ENCODE data around the gene GLDC. TPM values are rescaled to one million over a fixed set of nuclear protein-coding genes. Genes with fewer than 3 reads are reported as not detected.

GLDC gene
- total RNA-seq, 2 donors from 2014 or later = 0.21 to 1.1 TPM

DNA sequence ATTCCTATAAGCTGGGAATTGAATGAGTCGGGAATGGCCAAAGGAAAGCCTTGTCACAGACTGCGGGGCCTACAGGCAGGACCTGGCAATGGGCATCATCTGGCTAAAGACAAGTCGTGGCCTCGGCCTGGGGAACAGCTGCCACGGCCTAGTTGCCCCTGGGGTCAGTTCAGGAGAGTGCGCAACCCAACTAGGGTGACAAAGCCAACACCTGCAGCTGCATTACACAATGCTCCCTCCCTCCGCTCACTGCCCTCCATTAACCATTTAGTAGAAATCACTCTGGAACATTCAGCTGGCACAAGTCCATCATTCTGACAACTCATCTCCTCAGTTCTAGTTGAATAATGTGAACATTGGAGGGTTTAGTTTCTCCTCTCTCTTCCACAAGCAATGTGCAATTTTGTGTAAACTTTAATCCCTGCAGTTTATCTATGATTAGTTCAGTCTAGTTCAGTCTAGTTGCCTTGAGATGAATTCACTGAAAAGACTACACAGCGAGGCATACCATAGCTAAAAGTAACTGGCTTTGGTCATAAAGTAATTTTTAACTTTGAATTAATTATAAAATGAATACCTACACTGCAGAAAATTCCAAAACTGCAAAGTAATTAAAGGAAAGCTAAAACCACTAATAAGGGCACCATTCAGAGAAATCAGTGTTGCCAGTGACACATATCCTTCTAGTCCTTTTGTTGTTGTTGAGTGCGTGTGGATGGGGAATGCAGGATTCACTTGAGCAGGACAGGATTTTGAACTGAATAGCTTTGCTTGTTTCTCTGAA, 5.1 kb downstream of the GLDC start:
- peaks cover 18% of the 10 kb centered on the region for H3K27me3 ChIP-seq
- no peak overlapping the region for H3K27ac ChIP-seq
- no peak overlapping the region for H3K4me3 ChIP-seq
- intact Hi-C loops (cut with DNase I) = no loop called here
- no peaks in the 10 kb centered on the region for H3K36me3 ChIP-seq
- H3K9me3 ChIP-seq = no peaks in the 10 kb centered on the region
- peaks cover 3% of the 10 kb centered on the region for H3K4me1 ChIP-seq
- DNase-seq = no peak
- no peak overlapping the region for H3K9ac ChIP-seq (ENCODE audit: low read depth in 2 of 2, low read length in 2 of 2)
- TF ChIP-seq CTCF (IDR thresholded peaks at IDR 0.05) = no peak

DNA sequence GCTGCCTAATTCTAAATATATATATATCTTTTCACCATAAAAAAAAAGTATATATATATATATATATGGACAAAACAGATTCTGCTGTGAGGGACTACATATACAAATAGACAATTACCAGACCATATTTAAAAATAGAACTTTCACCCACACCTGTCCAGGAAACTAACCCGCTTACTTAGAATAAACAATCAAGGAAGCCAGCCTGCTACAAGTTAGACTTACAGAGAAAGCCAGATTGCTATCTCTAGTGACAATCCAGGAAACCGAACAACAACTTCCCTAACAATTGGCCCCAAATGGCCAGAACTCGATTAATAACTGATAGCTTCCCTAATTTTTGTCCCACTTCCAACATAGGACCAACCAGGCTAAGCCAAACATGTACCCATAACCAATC, 5.9 kb downstream of the GLDC start:
- H3K9ac ChIP-seq (ENCODE audit: low read depth in 2 of 2, low read length in 2 of 2) = no peak overlapping the region
- no peak overlapping the region for H3K27ac ChIP-seq
- no peak for TF ChIP-seq CTCF (IDR thresholded peaks at IDR 0.05)
- DNase-seq = no peak
- no peak overlapping the region for H3K4me3 ChIP-seq
- H3K36me3 ChIP-seq = no peaks in the 10 kb centered on the region
- peaks cover 11% of the 10 kb centered on the region for H3K27me3 ChIP-seq
- intact Hi-C loops (cut with DNase I) = no loop called here
- no peaks in the 10 kb centered on the region for H3K4me1 ChIP-seq
- no peaks in the 10 kb centered on the region for H3K9me3 ChIP-seq

- no peak overlapping the region for H3K27ac ChIP-seq
- no peak for TF ChIP-seq CTCF (IDR thresholded peaks at IDR 0.05)
- no peak overlapping the region for H3K4me3 ChIP-seq
- H3K9ac ChIP-seq (ENCODE audit: low read depth in 2 of 2, low read length in 2 of 2) = no peak overlapping the region
- no peaks in the 10 kb centered on the region for H3K9me3 ChIP-seq
- no peak for DNase-seq
- H3K36me3 ChIP-seq = no peaks in the 10 kb centered on the region
- intact Hi-C loops (cut with DNase I) = no loop called here
- no peaks in the 10 kb centered on the region for H3K27me3 ChIP-seq
- no peaks in the 10 kb centered on the region for H3K4me1 ChIP-seq
Observed at GRCh38 chr9:6634444-6634843, 11.1 kb downstream of the GLDC start.

DNA sequence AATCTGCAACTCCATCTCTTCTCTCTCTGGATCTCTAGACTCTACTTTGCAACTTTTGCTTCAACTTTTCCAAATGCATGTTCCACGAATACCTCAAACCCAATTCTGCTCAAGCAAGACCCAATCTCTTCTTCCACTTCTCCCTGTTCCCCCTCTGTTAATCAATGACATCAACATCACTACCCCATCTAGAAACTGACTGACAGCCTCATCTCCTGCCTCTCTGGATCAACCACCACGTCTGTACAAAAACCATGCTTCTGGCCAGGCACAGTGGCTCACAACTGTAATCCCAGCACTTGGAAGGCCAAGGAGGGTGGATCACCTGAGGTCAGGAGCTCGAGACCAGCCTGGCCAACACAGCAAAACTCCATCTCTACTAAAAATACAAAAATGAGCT, 12.2 kb downstream of the GLDC start:
- Histone ChIP-seq H3K27me3 (no peaks in the 10 kb centered on the region), H3K4me3 (no peak overlapping the region), H3K36me3 (no peaks in the 10 kb centered on the region), H3K27ac (no peak overlapping the region), H3K9me3 (no peaks in the 10 kb centered on the region), H3K9ac (ENCODE audit: low read depth in 2 of 2, low read length in 2 of 2) (no peak overlapping the region), H3K4me1 (no peaks in the 10 kb centered on the region)
- intact Hi-C loops (cut with DNase I) = no loop called here
- no peak for DNase-seq
- no peak for TF ChIP-seq CTCF (IDR thresholded peaks at IDR 0.05)

- H3K4me3 ChIP-seq = no peak overlapping the region
- no peak overlapping the region for H3K9ac ChIP-seq (ENCODE audit: low read depth in 2 of 2, low read length in 2 of 2)
- intact Hi-C loops (cut with DNase I) = no loop called here
- H3K9me3 ChIP-seq = no peaks in the 10 kb centered on the region
- H3K4me1 ChIP-seq = no peaks in the 10 kb centered on the region
- peak; percentile 18 for DNase-seq
- no peak overlapping the region for H3K27ac ChIP-seq
- TF ChIP-seq CTCF (IDR thresholded peaks at IDR 0.05) = no peak
- no peaks in the 10 kb centered on the region for H3K36me3 ChIP-seq
- H3K27me3 ChIP-seq = no peaks in the 10 kb centered on the region
Observed at GRCh38 chr9:6632516-6633183, 12.9 kb downstream of the GLDC start.

Data from colonic mucosa (tissue), 4 donors.